H1 (cell line): ENCODE data around the gene ABHD11. TPM values are rescaled to one million over a fixed set of nuclear protein-coding genes. Genes with fewer than 3 reads are reported as not detected.

ENCODE experiments used
- CTCF ChIA-PET: fragments of 300-600 bp; sonication (Branson Sonifier 250); formaldehyde crosslinking; loops from one replicate; lab custom pipeline; 2021; ENCODE audit not compliant: partially characterized antibody; lab: Charles Lee
- POLR2A ChIA-PET: fragments of 300-600 bp; sonication (Branson Sonifier 250); formaldehyde crosslinking; loops from one replicate; lab custom pipeline; 2021; ENCODE audit warnings: inconsistent platforms; ENCODE audit not compliant: partially characterized antibody; lab: Charles Lee
- DNase-seq, 2 experiments: peaks; one replicate each; pipeline versions ENCODE4 v3.0.0 to v3.0.0-alpha.2; 2010 to 2022; ENCODE audit warnings: low spot score in 2 of 2, low read depth in 1 of 2, mixed read lengths in 1 of 2
- FAIRE-seq: peaks from 2 replicates; lab custom pipeline; 2011; peaks lifted over from hg19 to GRCh38; lab: Jason Lieb, UNC
- H2AFZ ChIP-seq: 2 replicates; pipeline ENCODE4 v1.8.1; 2012; ENCODE audit warnings: low read length, inconsistent platforms
- H2AK5ac ChIP-seq: 2 replicates; pipeline ENCODE4 v1.6.1; 2013; ENCODE audit warnings: low read depth, low read length
- H2BK120ac ChIP-seq: replicated peaks from 2 replicates; pipeline ENCODE3; 2013; ENCODE audit warnings: low read depth, low read length, inconsistent platforms
- H2BK12ac ChIP-seq: 2 replicates; pipeline ENCODE4 v1.6.1; 2013; ENCODE audit warnings: low read depth, low read length
- H2BK15ac ChIP-seq: 2 replicates; pipeline ENCODE4 v1.6.1; 2013; ENCODE audit warnings: low read length
- H2BK20ac ChIP-seq: 2 replicates; pipeline ENCODE4 v1.6.1; 2013; ENCODE audit warnings: low read length
- H2BK5ac ChIP-seq: 2 replicates; pipeline ENCODE4 v1.6.1; 2013; ENCODE audit warnings: low read depth, low read length
- H3K14ac ChIP-seq: 2 replicates; pipeline ENCODE4 v1.6.1; 2013; ENCODE audit warnings: inconsistent platforms; ENCODE audit not compliant: insufficient read length
- H3K18ac ChIP-seq: 2 replicates; pipeline ENCODE4 v1.6.1; 2013; ENCODE audit warnings: low read length; ENCODE audit errors: extremely low read depth
- H3K23ac ChIP-seq: 2 replicates; pipeline ENCODE4 v1.6.1; 2013; ENCODE audit warnings: inconsistent platforms; ENCODE audit not compliant: insufficient read length
- H3K23me2 ChIP-seq: 2 replicates; pipeline ENCODE4 v1.6.1; 2013; ENCODE audit warnings: low read depth, low read length
- H3K27ac ChIP-seq: 2 replicates; pipeline ENCODE4 v1.6.1; 2011; ENCODE audit warnings: low read depth, low read length, inconsistent platforms
- H3K27me3 ChIP-seq, 4 experiments: replicated peaks in 1 of 4; 1 replicate in 1 of 4; 2 replicates in 3 of 4; pipeline versions ENCODE4 v1.6.1 to v1.8.1; 2011 to 2013; ENCODE audit warnings: low read length in 3 of 4, mild to moderate bottlenecking in 3 of 4, inconsistent platforms in 2 of 4, mixed read lengths in 2 of 4, moderate library complexity in 1 of 4; ENCODE audit not compliant: control insufficient read depth in 3 of 4, insufficient read depth in 3 of 4; ENCODE audit errors: extremely low read depth in 1 of 4
- H3K36me3 ChIP-seq, 4 experiments: 2 replicates each; pipeline versions ENCODE4 v1.6.1 to v1.8.1; 2011 to 2013; ENCODE audit warnings: mild to moderate bottlenecking in 4 of 4, low read length in 3 of 4, moderate library complexity in 2 of 4, control low read depth in 1 of 4, inconsistent platforms in 1 of 4; ENCODE audit not compliant: insufficient read depth in 4 of 4, control insufficient read depth in 2 of 4
- H3K4ac ChIP-seq: replicated peaks from 2 replicates; pipeline ENCODE3; 2013; ENCODE audit warnings: low read length, low read depth, mixed read lengths, inconsistent platforms; ENCODE audit not compliant: insufficient read length
- H3K4me1 ChIP-seq, 4 experiments: replicated peaks in 1 of 4; 1 replicate in 1 of 4; 2 replicates in 3 of 4; pipeline versions ENCODE4 v1.6.1 to v1.8.1; 2011 to 2013; ENCODE audit warnings: low read length in 3 of 4, inconsistent platforms in 2 of 4, mixed read lengths in 1 of 4; ENCODE audit not compliant: insufficient read depth in 4 of 4, control insufficient read depth in 3 of 4
- H3K4me2 ChIP-seq, 2 experiments: 2 replicates each; pipeline versions ENCODE4 v1.6.1 to v1.8.1; 2011 to 2013; ENCODE audit warnings: low read depth in 2 of 2, low read length in 2 of 2, control low read depth in 1 of 2, inconsistent platforms in 1 of 2, mild to moderate bottlenecking in 1 of 2; ENCODE audit not compliant: insufficient read depth in 1 of 2
- H3K4me3 ChIP-seq, 4 experiments: fragments of 200-600, 300-600 bp in 1 of 4; sonication (generic), shearing (Covaris generic), sonication (Bioruptor Twin) in 1 of 4; 2 replicates each; pipeline versions ENCODE4 v1.5.1 to v1.8.1; 2011 to 2016; ENCODE audit warnings: low read length in 4 of 4, low read depth in 3 of 4, control low read depth in 2 of 4, inconsistent platforms in 2 of 4, mild to moderate bottlenecking in 2 of 4, mixed read lengths in 1 of 4, moderate library complexity in 1 of 4; ENCODE audit not compliant: insufficient read depth in 2 of 4; ENCODE audit errors: extremely low read depth in 1 of 4
- H3K56ac ChIP-seq: replicated peaks from 2 replicates; pipeline ENCODE3; 2013; ENCODE audit warnings: low read depth, mild to moderate bottlenecking, mixed read lengths, low read length, inconsistent platforms; ENCODE audit not compliant: insufficient read length
- H3K79me1 ChIP-seq: 2 replicates; pipeline ENCODE4 v1.6.1; 2013; ENCODE audit warnings: low read depth, low read length, control low read depth
- H3K79me2 ChIP-seq, 2 experiments: 2 replicates each; pipeline versions ENCODE4 v1.6.1 to v1.8.1; 2012 to 2013; ENCODE audit warnings: low read length in 2 of 2, mild to moderate bottlenecking in 2 of 2, inconsistent platforms in 1 of 2; ENCODE audit not compliant: insufficient read depth in 2 of 2, control insufficient read depth in 1 of 2
- H3K9ac ChIP-seq, 4 experiments: replicated peaks in 1 of 4; 1 replicate in 1 of 4; 2 replicates in 3 of 4; pipeline versions ENCODE4 v1.6.1 to v1.8.1; 2011 to 2013; ENCODE audit warnings: low read depth in 3 of 4, low read length in 3 of 4, control low read depth in 2 of 4, mild to moderate bottlenecking in 2 of 4, moderate library complexity in 2 of 4, inconsistent platforms in 1 of 4; ENCODE audit errors: extremely low read depth in 1 of 4
- H3K9me3 ChIP-seq, 2 experiments: 2 replicates each; pipeline versions ENCODE4 v1.6.1 to v1.8.1; 2012 to 2013; ENCODE audit warnings: mild to moderate bottlenecking in 2 of 2, moderate library complexity in 2 of 2, control low read depth in 1 of 2, inconsistent platforms in 1 of 2, low read depth in 1 of 2, low read length in 1 of 2, mixed read lengths in 1 of 2; ENCODE audit not compliant: insufficient read depth in 2 of 2
- H4K20me1 ChIP-seq, 2 experiments: replicated peaks in 1 of 2; 2 replicates each; pipeline versions ENCODE3 to v1.8.1; 2011 to 2013; ENCODE audit warnings: inconsistent platforms in 2 of 2, low read length in 2 of 2, mild to moderate bottlenecking in 1 of 2; ENCODE audit not compliant: insufficient read depth in 2 of 2, control insufficient read depth in 1 of 2
- H4K5ac ChIP-seq: 2 replicates; pipeline ENCODE4 v1.6.1; 2013; ENCODE audit warnings: low read length, low read depth, mixed read lengths, inconsistent platforms; ENCODE audit not compliant: insufficient read length
- H4K8ac ChIP-seq: 2 replicates; pipeline ENCODE4 v1.8.0; 2013; ENCODE audit warnings: mild to moderate bottlenecking, moderate library complexity, low read length, inconsistent platforms; ENCODE audit not compliant: insufficient read depth; ENCODE audit errors: extremely low read depth
- H4K91ac ChIP-seq: replicated peaks from 2 replicates; pipeline ENCODE3; 2013; ENCODE audit warnings: low read length, mixed read lengths, inconsistent platforms; ENCODE audit not compliant: insufficient read length
- CBX8 ChIP-seq: fragments of 300-800, 300-1000 bp; sonication (generic); IDR thresholded peaks from 2 replicates; pipeline ENCODE4 v1.7.1; 2016; ENCODE audit warnings: low read depth, low read length, borderline replicate concordance
- EP300 ChIP-seq, 2 experiments: IDR thresholded peaks; 1 replicate in 1 of 2; 2 replicates in 1 of 2; pipeline ENCODE4 v1.6.1; 2011 to 2012; ENCODE audit warnings: low read depth in 2 of 2, low read length in 2 of 2, mild to moderate bottlenecking in 2 of 2, borderline replicate concordance in 1 of 2, inconsistent platforms in 1 of 2, moderate library complexity in 1 of 2
- HDAC2 ChIP-seq, 2 experiments: fragments of 300-600 bp in 1 of 2; sonication (generic) in 1 of 2; IDR thresholded peaks; 2 replicates each; pipeline ENCODE4 v1.6.1; 2011 to 2012; ENCODE audit warnings: low read depth in 2 of 2, low read length in 2 of 2, mild to moderate bottlenecking in 2 of 2, moderate library complexity in 2 of 2, borderline replicate concordance in 1 of 2, inconsistent platforms in 1 of 2
- KDM4A ChIP-seq: IDR thresholded peaks from one replicate; pipeline ENCODE4 v1.7.1; 2012; ENCODE audit warnings: low read depth, mild to moderate bottlenecking, moderate library complexity, low read length, inconsistent platforms; ENCODE audit not compliant: severe bottlenecking
- PHF8 ChIP-seq: fragments of 200-600 bp; sonication (generic); conservative IDR thresholded peaks from 2 replicates; pipeline ENCODE4 v1.7.1; 2012; ENCODE audit warnings: low read depth, mild to moderate bottlenecking, inconsistent platforms, low read length, moderate library complexity
- RAD21 ChIP-seq, 2 experiments: IDR thresholded peaks in 1 of 2; conservative IDR thresholded peaks in 1 of 2; 2 replicates each; pipeline ENCODE4 v1.6.1; 2011; ENCODE audit warnings: low read depth in 2 of 2, low read length in 2 of 2, improper control_type of control experiment in 1 of 2, inconsistent platforms in 1 of 2, mild to moderate bottlenecking in 1 of 2, moderate library complexity in 1 of 2
- SIN3A ChIP-seq, 2 experiments: IDR thresholded peaks in 1 of 2; conservative IDR thresholded peaks in 1 of 2; 2 replicates each; pipeline ENCODE4 v1.6.1; 2011 to 2012; ENCODE audit warnings: low read length in 2 of 2, improper control_type of control experiment in 1 of 2, low read depth in 1 of 2, mild to moderate bottlenecking in 1 of 2
- TAF1 ChIP-seq: IDR thresholded peaks from 2 replicates; pipeline ENCODE4 v1.6.1; 2011; ENCODE audit warnings: mild to moderate bottlenecking, low read depth, low read length
- TCF12 ChIP-seq: IDR thresholded peaks from 2 replicates; pipeline ENCODE4 v1.6.1; 2011; ENCODE audit warnings: low read depth, mild to moderate bottlenecking, low read length
- WGBS, 2 experiments: shearing (Covaris generic) in 1 of 2; methylation state at CpG; one replicate each; pipeline versions ENCODE4 v1.1.6 to v1.1.7; 2013 to 2015; ENCODE audit warnings: low lambda C conversion rate in 2 of 2, mixed read lengths in 2 of 2, inconsistent platforms in 1 of 2, low coverage in 1 of 2, missing lambda C conversion rate in 1 of 2; ENCODE audit not compliant: insufficient replicate concordance in 2 of 2, insufficient coverage in 1 of 2, insufficient read length in 1 of 2; ENCODE audit errors: extremely low coverage in 1 of 2, missing lambda C conversion rate in 1 of 2; 5-methylcytosine and 5-hydroxymethylcytosine counted together
- polyA plus RNA-seq, 7 experiments: library from polyadenylated mRNA; depleted of rRNA in 3 of 7; stranded (reverse) in 5 of 7; unstranded in 2 of 7; fragments of >200 nt in 5 of 7; fragments of 200-250 nt in 2 of 7; gene quantifications; 1 replicate in 5 of 7; 2 replicates in 1 of 7; 4 replicates in 1 of 7; pipeline versions ENCODE4 v1.2.1 to v1.2.3, GENCODE V29; 2011 to 2013; ENCODE audit warnings: missing spikeins in 2 of 7, mixed read lengths in 2 of 7
- total RNA-seq: library from RNA; stranded (reverse); fragmentation: NEBNext Ultra II Directional; extraction: Animal tissue kit (Norgen Biotek cat#: 25700); gene quantifications from 2 replicates; pipeline ENCODE4 v1.2.1, GENCODE V29; 2021

The ABHD11 gene
- total and polyA plus RNA-seq, 2 of the 8 experiments (the other 6 are each of a cell fraction or from before 2014, with no cell fraction given) = 19.8 to 42.2 TPM

DNA sequence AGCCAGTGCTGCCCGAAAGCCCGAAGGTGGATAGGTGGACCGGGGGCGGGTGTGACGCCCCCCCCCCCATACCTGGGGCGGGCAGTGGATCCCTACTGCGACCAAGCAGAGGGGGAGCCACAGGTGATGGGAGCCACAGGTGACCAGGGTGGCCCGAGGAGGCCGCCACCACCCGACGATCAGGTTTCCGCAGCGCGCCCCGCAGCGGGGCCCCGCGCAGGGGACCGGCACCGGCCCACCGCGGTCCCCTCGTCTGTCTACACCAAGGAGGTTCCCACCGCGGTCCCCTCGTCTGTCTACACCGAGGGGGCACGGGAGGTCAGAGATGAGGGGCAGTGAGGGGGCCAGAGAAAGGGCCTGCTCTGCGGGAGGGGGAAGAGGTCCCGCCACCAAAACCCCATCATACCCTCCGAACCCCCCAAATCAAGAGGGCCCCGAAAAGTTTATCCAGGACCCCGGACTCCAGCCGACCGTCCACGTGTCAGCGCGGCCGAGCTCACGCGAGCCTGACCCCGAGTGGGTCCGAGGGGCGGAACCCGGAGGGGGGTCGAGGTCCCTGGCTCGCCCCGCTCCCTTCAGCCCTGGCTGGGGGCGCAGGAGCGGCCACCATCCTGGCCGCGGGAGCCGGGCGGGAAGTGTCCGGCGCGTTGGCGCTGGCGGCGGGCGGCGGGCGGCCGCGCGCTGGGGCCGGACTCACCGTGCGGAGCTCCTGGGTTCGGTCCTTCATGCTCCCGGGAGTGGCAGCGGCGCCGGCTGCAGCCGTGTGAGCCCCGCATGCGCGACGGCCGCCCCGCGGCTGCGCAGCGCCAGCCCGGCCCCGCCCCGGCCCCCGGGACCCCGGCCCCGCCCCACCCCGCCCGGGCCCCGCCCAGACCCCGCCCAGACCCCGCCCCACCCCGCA lies 19.4 kb downstream of the ABHD11 start, which contains the start of gene STX1A:
TSS of gene STX1A (minus strand) at position 765 of the 901 bp plus-strand sequence. CDS start at position 727, 38 bp downstream.
- Histone ChIP-seq H3K23ac (no peak within 1 kb of the TSS), H3K9me3 (no peaks in the 10 kb centered on the region), H3K27me3 (peaks cover 0 to 18% (median 13%) of the 10 kb centered on the region in 4 experiments; a peak in 5 of 7 replicates), H3K79me2 (no peaks in the 10 kb centered on the region), H3K4me2 (peak within 1 kb of the TSS; percentile 68 to 91), H3K23me2 (peaks cover 3% of the 10 kb centered on the region; the same call in 1 of the 2 replicates), H2BK120ac (no peak within 1 kb of the TSS), H3K4me3 (peak within 1 kb of the TSS; percentile 73 to 92 (median 86)), H4K5ac (no peak within 1 kb of the TSS), H4K20me1 (peaks cover 8 to 10% of the 10 kb centered on the region in 2 experiments), H2AK5ac (no peak within 1 kb of the TSS), H4K91ac (no peak within 1 kb of the TSS), H2BK12ac (no peak within 1 kb of the TSS), H2BK20ac (no peak within 1 kb of the TSS), H3K4ac (no peak within 1 kb of the TSS), H3K27ac (no peak within 1 kb of the TSS), H3K56ac (no peak within 1 kb of the TSS), H2BK5ac (no peak within 1 kb of the TSS), H3K9ac (peak within 1 kb of the TSS; percentile 29 to 70 (median 52); a peak in 5 of 7 replicates), H2BK15ac (no peak within 1 kb of the TSS), H2AFZ (no peak within 1 kb of the TSS), H3K36me3 (no peaks in the 10 kb centered on the region), H3K18ac (no peak within 1 kb of the TSS), H3K14ac (no peak within 1 kb of the TSS), H3K79me1 (peaks cover 5% of the 10 kb centered on the region), H4K8ac (peak within 1 kb of the TSS; percentile 51; the same call in 1 of the 2 replicates), H3K4me1 (no peaks in the 10 kb centered on the region; a peak in 3 of 7 replicates)
- WGBS, 2 experiments = 5% methylated on average over 66 of the region's 96 CpGs; no CpG with 5 or more reads in 1 of the 2 experiments
- FAIRE-seq (no peak), DNase-seq (no peak)
- POLR2A ChIA-PET = interaction anchor here (0.9 to 1.5 kb wide), 8 partner anchors 10 to 141 kb away, joined by 3 to 7 read pairs (median 3); partner anchors contain the start of genes ABHD11 and TBL2
- CTCF ChIA-PET = interaction anchor here (0.8 to 2.2 kb wide), 10 partner anchors 8 to 112 kb away, joined by 3 to 14 read pairs (median 4); partner anchors contain the start of gene VPS37D
- TF ChIP-seq SIN3A (conservative IDR thresholded peaks at IDR 0.05 in 1 of 2, IDR thresholded peaks at IDR 0.05 in 1 of 2; ENCODE audit: low read depth in 1 of 2, low read length in 2 of 2) = 0 out of 4 replicates have a peak, but pooled peaks of 1 of the 2 experiments have one; percentile 39
- no peak for TF ChIP-seq CBX8
- no peak for TF ChIP-seq EP300 (IDR thresholded peaks at IDR 0.05; ENCODE audit: borderline replicate concordance in 1 of 2, low read depth in 2 of 2, low read length in 2 of 2)
- no peak for TF ChIP-seq TCF12
- peak; percentile 60 for TF ChIP-seq TAF1
- peak; percentile 34; the same call in 1 of the 2 replicates for TF ChIP-seq PHF8
- TF ChIP-seq KDM4A = peak; percentile 89
- TF ChIP-seq HDAC2 (IDR thresholded peaks at IDR 0.05; ENCODE audit: borderline replicate concordance in 1 of 2, low read depth in 2 of 2, low read length in 2 of 2) = no peak
- TF ChIP-seq RAD21 (IDR thresholded peaks at IDR 0.05 in 1 of 2, conservative IDR thresholded peaks at IDR 0.05 in 1 of 2; ENCODE audit: low read depth in 2 of 2, low read length in 2 of 2) = 0 out of 4 replicates have a peak, but pooled peaks of 1 of the 2 experiments have one; percentile 2
